CD14-positive monocyte (primary cell): Measurements from ENCODE around the gene THOC5. TPM values are rescaled to one million over a fixed set of nuclear protein-coding genes. Genes with fewer than 3 reads are reported as not detected.

ENCODE experiments used
- DNase-seq, 3 donors: peaks; one replicate each; pipeline ENCODE4 v3.0.0-alpha.2; 2011 to 2022
- H2AFZ ChIP-seq: 2 replicates; pipeline ENCODE4 v1.6.0; 2012; ENCODE audit warnings: mild to moderate bottlenecking, low read depth, low read length, inconsistent platforms; ENCODE audit not compliant: insufficient read depth, poor library complexity, severe bottlenecking
- H3K27ac ChIP-seq, 2 donors: 1 replicate in 1 of 2; 2 replicates in 1 of 2; pipeline ENCODE4 v1.5.1; 2012 to 2013; ENCODE audit warnings: low read length in 2 of 2, control low read depth in 1 of 2, inconsistent platforms in 1 of 2, low read depth in 1 of 2, mild to moderate bottlenecking in 1 of 2
- H3K27me3 ChIP-seq, 2 donors: one replicate each; pipeline versions ENCODE4 v1.6.0 to v1.6.1; 2011 to 2013; ENCODE audit warnings: low read length in 2 of 2; ENCODE audit not compliant: control insufficient read depth in 2 of 2, insufficient read depth in 2 of 2
- H3K36me3 ChIP-seq, 2 donors: replicated peaks in 1 of 2; 1 replicate in 1 of 2; 2 replicates in 1 of 2; pipeline versions ENCODE4 v1.5.1 to v1.6.1; 2012 to 2013; ENCODE audit warnings: low read length in 2 of 2, control low read depth in 1 of 2, inconsistent platforms in 1 of 2, mild to moderate bottlenecking in 1 of 2; ENCODE audit not compliant: insufficient read depth in 2 of 2, control insufficient read depth in 1 of 2
- H3K4me1 ChIP-seq, 2 donors: 1 replicate in 1 of 2; 2 replicates in 1 of 2; pipeline versions ENCODE4 v1.5.1 to v1.6.1; 2012 to 2013; ENCODE audit warnings: low read length in 2 of 2, control low read depth in 1 of 2, inconsistent platforms in 1 of 2, mild to moderate bottlenecking in 1 of 2, moderate library complexity in 1 of 2; ENCODE audit not compliant: insufficient read depth in 2 of 2, control insufficient read depth in 1 of 2
- H3K4me2 ChIP-seq: replicated peaks from 2 replicates; pipeline ENCODE3; 2012; ENCODE audit warnings: low read length, moderate library complexity, mild to moderate bottlenecking; ENCODE audit not compliant: poor library complexity, severe bottlenecking; ENCODE audit errors: extremely low read depth
- H3K4me3 ChIP-seq, 3 experiments: fragments of 200-600 bp in 1 of 3; sonication (generic) in 1 of 3; replicated peaks in 1 of 3; 1 replicate in 2 of 3; 2 replicates in 1 of 3; pipeline ENCODE4 v1.5.1; 2011 to 2013; ENCODE audit warnings: low read length in 3 of 3, mild to moderate bottlenecking in 3 of 3, control low read depth in 2 of 3, low read depth in 2 of 3, inconsistent platforms in 1 of 3, moderate library complexity in 1 of 3
- H3K79me2 ChIP-seq: 2 replicates; pipeline ENCODE4 v1.6.0; 2012; ENCODE audit warnings: mild to moderate bottlenecking, control low read depth, inconsistent platforms, low read length, moderate library complexity; ENCODE audit not compliant: insufficient read depth
- H3K9ac ChIP-seq: 2 replicates; pipeline ENCODE4 v1.6.0; 2017; ENCODE audit warnings: low read length, mild to moderate bottlenecking; ENCODE audit not compliant: insufficient read depth, poor library complexity, severe bottlenecking
- H3K9me3 ChIP-seq, 2 donors: replicated peaks in 1 of 2; 1 replicate in 1 of 2; 2 replicates in 1 of 2; pipeline versions ENCODE4 v1.5.1 to v1.6.1; 2012 to 2013; ENCODE audit warnings: low read length in 2 of 2, control low read depth in 1 of 2; ENCODE audit not compliant: control insufficient read depth in 1 of 2, insufficient read depth in 1 of 2
- H4K20me1 ChIP-seq: 2 replicates; pipeline ENCODE4 v1.6.0; 2012; ENCODE audit warnings: mild to moderate bottlenecking, low read length, control low read depth, moderate library complexity; ENCODE audit not compliant: insufficient read depth
- H3K27ac Mint-ChIP-seq, 7 donors: one replicate each; pipeline ENCODE4 v1.8.0; 2020; ENCODE audit warnings: mild to moderate bottlenecking in 7 of 7, mixed read lengths in 7 of 7, moderate library complexity in 6 of 7, inconsistent platforms in 2 of 7
- H3K27me3 Mint-ChIP-seq, 3 donors: one replicate each; pipeline ENCODE4 v1.8.0; 2021 to 2022; ENCODE audit warnings: low read depth in 3 of 3, mild to moderate bottlenecking in 3 of 3, mixed read lengths in 3 of 3, moderate library complexity in 3 of 3, inconsistent platforms in 1 of 3
- H3K36me3 Mint-ChIP-seq, 2 donors: one replicate each; pipeline ENCODE4 v1.8.0; 2020; ENCODE audit warnings: mixed read lengths in 2 of 2, inconsistent platforms in 1 of 2, mild to moderate bottlenecking in 1 of 2
- H3K4me1 Mint-ChIP-seq: one replicate; pipeline ENCODE4 v1.8.0; 2020; ENCODE audit warnings: mild to moderate bottlenecking, mixed read lengths
- H3K4me3 Mint-ChIP-seq, 2 donors: one replicate each; pipeline ENCODE4 v1.8.0; 2020; ENCODE audit warnings: mild to moderate bottlenecking in 2 of 2, mixed read lengths in 2 of 2, moderate library complexity in 1 of 2
- H3K9me3 Mint-ChIP-seq, 7 donors: one replicate each; pipeline ENCODE4 v1.8.0; 2020 to 2022; ENCODE audit warnings: mixed read lengths in 7 of 7, mild to moderate bottlenecking in 6 of 7, moderate library complexity in 6 of 7, inconsistent platforms in 2 of 7
- CTCF ChIP-seq: fragments of 200-600 bp; IDR thresholded peaks from one replicate; pipeline ENCODE4 v1.8.0; 2022; ENCODE audit warnings: antibody characterized with exemption, mild to moderate bottlenecking
- WGBS: methylation state at CpG from one replicate; pipeline ENCODE4 v1.1.5; 2013; ENCODE audit warnings: missing lambda C conversion rate; ENCODE audit not compliant: insufficient coverage; 5-methylcytosine and 5-hydroxymethylcytosine counted together
- intact Hi-C, 2 donors: fragments of 100-400 bp; cut with micrococcal nuclease; formaldehyde crosslinking; loops; one replicate each; pipeline versions ENCODE4 v1.15.0 to v1.15.1; 2023
- polyA plus RNA-seq, 3 donors: library from polyadenylated mRNA; depleted of rRNA in 1 of 3; unstranded in 2 of 3; stranded (reverse) in 1 of 3; fragments of 300-500 nt in 2 of 3; fragments of >200 nt in 1 of 3; fragmentation: Illumina TruSeq in 2 of 3; gene quantifications; 1 replicate in 2 of 3; 2 replicates in 1 of 3; pipeline ENCODE4 v1.2.3, GENCODE V29; 2012 to 2021

The THOC5 gene
- polyA plus RNA-seq, 3 donors = 19.6 to 29.9 (median 28.2) TPM

- Mint-ChIP-seq H3K4me3 (no peak overlapping the region), H3K27me3 (peaks cover 30 to 50% (median 39%) of the 10 kb centered on the region in 3 donors), H3K36me3 (peaks cover 2 to 6% of the 10 kb centered on the region in 2 donors), H3K4me1 (peaks cover 23% of the 10 kb centered on the region), H3K9me3 (peaks cover 0 to 11% (median 4%) of the 10 kb centered on the region in 7 donors), H3K27ac (peak overlapping the region in 1 of 7 donors; percentile 57)
- Histone ChIP-seq H3K9ac (no peak overlapping the region), H3K27me3 (peaks cover 15 to 32% of the 10 kb centered on the region in 2 donors), H3K4me3 (no peak overlapping the region), H3K36me3 (no peaks in the 10 kb centered on the region), H2AFZ (no peak overlapping the region), H4K20me1 (peaks cover 21% of the 10 kb centered on the region), H3K4me2 (no peak overlapping the region), H3K27ac (no peak overlapping the region), H3K79me2 (no peaks in the 10 kb centered on the region), H3K9me3 (peaks cover 0 to 17% of the 10 kb centered on the region in 2 donors), H3K4me1 (peaks cover 10 to 34% of the 10 kb centered on the region in 2 donors)
- DNase-seq = no peak
- intact Hi-C loops = no loop called here
- TF ChIP-seq CTCF = no peak
- 86% methylated on average over 2 of the region's 6 CpGs for WGBS
These were observed 77.4 kb downstream of the THOC5 start for GRCh38 chr22:29476116-29476515.

- H3K9me3 ChIP-seq = peaks cover 0 to 14% of the 10 kb centered on the region in 2 donors
- no peak overlapping the region for H3K27ac ChIP-seq
- no peaks in the 10 kb centered on the region for H3K79me2 ChIP-seq
- DNase-seq = no peak
- no peak overlapping the region for H3K4me3 ChIP-seq
- Mint-ChIP-seq H3K4me1 (peaks cover 22% of the 10 kb centered on the region), H3K27ac (no peak overlapping the region), H3K4me3 (no peak overlapping the region), H3K36me3 (peaks cover 2 to 9% of the 10 kb centered on the region in 2 donors), H3K27me3 (peaks cover 28 to 50% (median 39%) of the 10 kb centered on the region in 3 donors), H3K9me3 (peaks cover 0 to 10% (median 4%) of the 10 kb centered on the region in 7 donors)
- H3K27me3 ChIP-seq = peaks cover 15 to 30% of the 10 kb centered on the region in 2 donors
- no peak for TF ChIP-seq CTCF
- no peak overlapping the region for H3K9ac ChIP-seq
- peaks cover 21% of the 10 kb centered on the region for H4K20me1 ChIP-seq
- WGBS = 82% methylated on average over 8 of the region's 8 CpGs
- intact Hi-C loops = no loop called here
- H3K4me1 ChIP-seq = peaks cover 8 to 29% of the 10 kb centered on the region in 2 donors
- H3K4me2 ChIP-seq = no peak overlapping the region
- H2AFZ ChIP-seq = no peak overlapping the region
- H3K36me3 ChIP-seq = no peaks in the 10 kb centered on the region
These were observed 78.0 kb downstream of the THOC5 start for GRCh38 chr22:29475550-29475949.
